Spinal cord (tissue), 10 donors: ENCODE measurements around the gene SRPX. TPM values are rescaled to one million over a fixed set of nuclear protein-coding genes. Genes with fewer than 3 reads are reported as not detected.
A peak's percentile ranks its signal among the peaks of the same experiment; 100 is the strongest.

Experiments
- DNase-seq, 6 donors: peaks; one replicate each; pipeline versions ENCODE4 v3.0.0 to v3.0.0-alpha.2; 2013 to 2015; ENCODE audit warnings: low spot score in 6 of 6, low read depth in 4 of 6
- H3K27ac ChIP-seq: one replicate; pipeline ENCODE4 v1.5.1; 2013; ENCODE audit warnings: low read depth, low read length, control low read depth
- H3K27me3 ChIP-seq: one replicate; pipeline ENCODE4 v1.6.1; 2013; ENCODE audit warnings: low read length; ENCODE audit not compliant: control insufficient read depth, insufficient read depth
- H3K36me3 ChIP-seq: one replicate; pipeline ENCODE4 v1.6.1; 2013; ENCODE audit warnings: low read length; ENCODE audit not compliant: control insufficient read depth, insufficient read depth
- H3K4me1 ChIP-seq: one replicate; pipeline ENCODE4 v1.6.1; 2013; ENCODE audit warnings: low read length; ENCODE audit not compliant: control insufficient read depth, insufficient read depth
- H3K4me3 ChIP-seq: one replicate; pipeline ENCODE4 v1.5.1; 2013; ENCODE audit warnings: low read depth, low read length, control low read depth
- H3K9me3 ChIP-seq: one replicate; pipeline ENCODE4 v1.6.1; 2013; ENCODE audit warnings: low read length; ENCODE audit not compliant: control insufficient read depth, insufficient read depth
- WGBS: methylation state at CpG from one replicate; pipeline ENCODE4 v1.1.5; 2013; ENCODE audit warnings: missing lambda C conversion rate; ENCODE audit not compliant: insufficient coverage; 5-methylcytosine and 5-hydroxymethylcytosine counted together
- polyA plus RNA-seq, 2 donors: library from polyadenylated mRNA; unstranded; fragments of 120-200 nt; gene quantifications; one replicate each; pipeline ENCODE4 v1.2.1, GENCODE V29; 2013; ENCODE audit not compliant: insufficient read length in 2 of 2
- total RNA-seq, 2 donors: library from RNA; depleted of rRNA in 1 of 2; stranded (reverse); fragments of 120-200 nt in 1 of 2; fragments of >200 nt in 1 of 2; gene quantifications; one replicate each; pipeline versions ENCODE4 v1.2.3 to v1.2.4, GENCODE V29; 2013 to 2014
- donor health status: healthy.

The SRPX gene
- total and polyA plus RNA-seq, 4 donors: 7.3 to 41.8 (median 25.7) TPM

DNA sequence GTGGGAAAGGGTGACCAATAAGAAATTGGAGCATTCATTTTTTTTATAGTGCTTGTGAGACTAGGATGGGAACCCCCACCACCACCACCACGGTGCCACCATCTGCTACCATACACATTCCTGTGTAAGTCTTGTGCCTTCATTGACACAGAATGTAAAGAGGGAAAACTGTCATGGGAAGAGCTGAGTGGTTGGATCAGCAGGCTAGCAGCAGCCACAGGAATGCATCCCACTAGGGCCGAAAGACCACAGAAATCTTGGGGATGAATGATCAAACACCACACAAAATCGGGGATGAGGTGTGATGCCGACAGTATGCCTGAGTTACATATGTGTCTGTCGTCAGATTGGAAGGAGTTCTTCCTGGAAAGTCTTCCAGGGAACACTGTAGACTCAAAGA lies 69.2 kb downstream of the SRPX start:
- no peak for DNase-seq
- H3K27ac ChIP-seq: no peak overlapping the region
- WGBS: 73% methylated on average over 2 of the region's 5 CpGs
- peaks cover 5% of the 10 kb centered on the region for H3K27me3 ChIP-seq
- H3K4me3 ChIP-seq: no peak overlapping the region
- no peaks in the 10 kb centered on the region for H3K4me1 ChIP-seq
- H3K9me3 ChIP-seq: no peaks in the 10 kb centered on the region
- no peaks in the 10 kb centered on the region for H3K36me3 ChIP-seq

DNA sequence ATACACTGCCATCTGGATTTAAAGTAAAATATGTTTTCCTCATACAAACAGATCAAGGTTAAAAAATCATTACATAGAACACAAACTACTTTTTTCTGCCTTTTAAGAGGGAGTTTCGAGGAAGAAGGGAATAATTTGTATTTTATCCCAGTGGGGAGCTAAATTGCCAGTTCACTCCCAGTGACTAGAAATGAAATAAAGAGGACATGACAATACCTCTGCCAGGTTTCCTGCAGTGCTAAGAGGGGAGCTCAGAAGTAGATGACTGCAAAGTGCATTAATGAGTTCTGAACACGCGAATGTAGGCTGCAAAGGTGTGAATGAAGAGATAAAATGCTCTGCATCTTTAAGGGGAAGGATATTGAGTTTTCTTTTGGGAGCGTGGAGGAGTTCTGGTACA lies 69.7 kb downstream of the SRPX start:
- peak in 1 of 6 donors; percentile 20 for DNase-seq
- WGBS: 32% methylated on average over 3 of the region's 4 CpGs

DNA sequence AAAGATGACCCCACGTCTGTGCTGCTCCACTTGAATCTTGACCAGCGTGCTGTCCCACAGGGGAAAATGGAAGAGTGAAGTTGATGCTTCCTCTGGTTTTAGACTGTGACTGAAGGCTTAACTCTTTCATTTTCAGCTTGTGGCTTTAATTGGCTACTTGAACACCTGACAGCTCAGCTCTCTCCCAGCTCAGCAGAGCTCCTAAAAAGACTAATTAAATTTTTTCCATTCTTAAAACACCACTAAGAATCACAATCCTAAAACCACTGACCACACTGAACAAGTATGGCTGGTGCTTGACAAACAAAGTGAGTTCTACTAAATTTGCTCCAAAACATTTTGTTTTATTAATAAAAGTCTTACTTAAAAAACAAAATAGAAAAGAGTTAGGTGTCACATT lies 71.7 kb downstream of the SRPX start:
- H3K4me3 ChIP-seq: no peak overlapping the region
- H3K4me1 ChIP-seq: no peaks in the 10 kb centered on the region
- H3K27ac ChIP-seq: no peak overlapping the region
- no peaks in the 10 kb centered on the region for H3K9me3 ChIP-seq
- no CpG with 5 or more reads among the region's 2 CpGs for WGBS
- no peak for DNase-seq
- H3K36me3 ChIP-seq: no peaks in the 10 kb centered on the region
- H3K27me3 ChIP-seq: peaks cover 6% of the 10 kb centered on the region

More for the DNA sequence above, 69.7 kb downstream of the SRPX start:
- H3K9me3 ChIP-seq: no peaks in the 10 kb centered on the region
- H3K4me1 ChIP-seq: no peaks in the 10 kb centered on the region
- no peak overlapping the region for H3K4me3 ChIP-seq
- no peak overlapping the region for H3K27ac ChIP-seq
- peaks cover 6% of the 10 kb centered on the region for H3K27me3 ChIP-seq
- no peaks in the 10 kb centered on the region for H3K36me3 ChIP-seq

DNA sequence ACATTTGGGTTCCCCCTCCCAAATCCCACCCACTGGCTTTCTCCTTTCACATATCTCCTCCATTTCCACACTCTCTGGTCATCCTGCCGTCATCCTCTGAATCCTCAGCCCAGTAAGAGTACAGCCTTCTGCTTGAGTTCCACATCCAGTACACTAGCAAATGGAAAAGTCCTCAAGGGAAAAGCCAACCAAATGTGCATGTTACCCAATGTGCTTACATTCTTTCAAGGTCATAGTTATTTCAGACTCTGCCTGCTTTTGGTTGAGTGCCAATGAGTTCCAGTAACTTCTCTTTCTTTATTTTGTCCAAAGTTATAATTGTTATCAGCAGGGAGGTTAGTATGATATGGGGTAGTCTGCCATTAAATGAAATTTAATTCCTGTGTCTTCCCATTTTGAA lies 78.1 kb downstream of the SRPX start:
- DNase-seq: no peak

DNA sequence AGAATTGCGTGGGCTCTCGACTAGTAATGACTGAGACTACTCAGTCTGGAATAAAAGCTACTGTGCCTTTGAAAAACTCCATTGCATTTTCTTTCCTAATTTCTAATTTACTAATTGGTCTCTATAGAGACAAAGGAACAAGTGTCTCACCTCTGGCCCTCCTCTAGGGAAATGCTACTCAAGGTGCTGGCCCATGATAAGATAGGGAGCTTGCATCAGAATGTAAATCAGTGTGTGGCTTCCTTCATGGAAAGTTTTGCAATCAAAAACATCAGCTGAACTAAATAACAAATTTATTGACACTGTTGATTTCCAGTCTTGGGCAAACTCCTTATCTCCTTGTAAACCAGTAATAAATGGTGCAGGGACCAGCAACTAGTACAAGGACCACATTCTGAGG lies 81.8 kb downstream of the SRPX start:
- no peak overlapping the region for H3K27ac ChIP-seq
- H3K4me3 ChIP-seq: no peak overlapping the region
- no peaks in the 10 kb centered on the region for H3K4me1 ChIP-seq
- DNase-seq: no peak
- WGBS: no CpG with 5 or more reads among the region's 2 CpGs
- no peaks in the 10 kb centered on the region for H3K36me3 ChIP-seq
- no peaks in the 10 kb centered on the region for H3K9me3 ChIP-seq
- peaks cover 3% of the 10 kb centered on the region for H3K27me3 ChIP-seq

More for the DNA sequence above, 78.1 kb downstream of the SRPX start:
- Histone ChIP-seq H3K9me3 (no peaks in the 10 kb centered on the region), H3K36me3 (no peaks in the 10 kb centered on the region), H3K27me3 (peaks cover 3% of the 10 kb centered on the region), H3K4me1 (no peaks in the 10 kb centered on the region), H3K4me3 (no peak overlapping the region), H3K27ac (no peak overlapping the region)
- 75% methylated on average over 1 of the region's 1 CpG for WGBS

DNA sequence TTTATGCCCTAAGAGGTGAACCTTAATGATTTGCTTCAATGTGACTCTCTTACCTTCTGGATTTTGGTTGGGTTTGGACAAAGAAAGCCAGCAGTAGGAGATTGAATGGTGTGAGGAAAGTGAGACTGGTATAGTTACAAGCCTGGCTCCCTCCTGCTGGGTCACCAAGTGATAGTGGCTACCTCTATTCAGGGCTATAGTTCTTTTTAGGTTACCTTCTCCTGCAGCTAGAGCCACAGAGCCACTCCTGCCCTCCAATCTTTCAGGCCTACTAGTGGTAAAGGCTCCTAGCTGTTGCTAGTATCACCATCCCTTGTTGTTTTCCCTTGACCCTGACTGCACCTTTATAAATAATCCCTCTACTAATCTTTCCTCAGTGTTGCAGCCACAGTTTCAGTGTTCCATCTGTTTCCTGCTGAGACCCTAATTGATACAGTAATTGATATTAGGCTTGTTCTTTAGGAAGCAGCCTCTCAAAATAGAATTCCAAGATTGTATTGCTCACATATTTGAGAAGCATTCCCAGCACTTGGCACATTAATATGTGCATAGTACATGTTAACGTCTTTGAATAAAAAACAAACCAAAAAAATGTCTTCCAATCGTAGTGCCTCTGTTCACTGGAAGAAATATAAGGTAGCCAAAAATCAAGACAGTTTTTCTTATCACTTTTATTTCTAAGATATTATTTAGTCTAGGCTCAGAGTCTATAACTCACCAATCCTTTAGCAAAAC lies 82.3 kb downstream of the SRPX start:
- peaks cover 3% of the 10 kb centered on the region for H3K27me3 ChIP-seq
- DNase-seq: peak in 1 of 6 donors; percentile 4
- no peak overlapping the region for H3K4me3 ChIP-seq
- H3K9me3 ChIP-seq: no peaks in the 10 kb centered on the region
- H3K4me1 ChIP-seq: no peaks in the 10 kb centered on the region
- no CpG with 5 or more reads among the region's 2 CpGs for WGBS
- H3K36me3 ChIP-seq: no peaks in the 10 kb centered on the region
- no peak overlapping the region for H3K27ac ChIP-seq

DNA sequence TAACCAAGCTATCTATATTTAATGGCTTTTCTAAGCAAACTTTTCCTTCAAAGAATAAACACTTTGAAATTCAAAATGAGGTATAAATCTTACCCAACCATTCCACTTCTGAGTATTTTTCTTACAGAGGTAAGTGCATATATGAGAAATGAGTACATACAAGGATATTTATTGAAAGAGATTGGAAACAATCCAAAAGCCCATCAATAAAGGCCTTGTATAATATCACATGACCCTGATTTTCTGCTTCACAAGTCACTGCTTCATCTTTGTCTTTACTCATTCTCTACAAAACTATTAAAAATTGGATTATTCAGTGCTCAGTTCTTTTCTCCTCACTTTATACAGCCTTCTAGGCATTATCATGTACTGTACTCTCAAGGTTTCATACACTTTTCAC lies 91.3 kb downstream of the SRPX start:
- H3K4me1 ChIP-seq: no peaks in the 10 kb centered on the region
- no peaks in the 10 kb centered on the region for H3K27me3 ChIP-seq
- no peaks in the 10 kb centered on the region for H3K9me3 ChIP-seq
- H3K36me3 ChIP-seq: no peaks in the 10 kb centered on the region
- H3K4me3 ChIP-seq: no peak overlapping the region
- no peak overlapping the region for H3K27ac ChIP-seq
- DNase-seq: no peak

DNA sequence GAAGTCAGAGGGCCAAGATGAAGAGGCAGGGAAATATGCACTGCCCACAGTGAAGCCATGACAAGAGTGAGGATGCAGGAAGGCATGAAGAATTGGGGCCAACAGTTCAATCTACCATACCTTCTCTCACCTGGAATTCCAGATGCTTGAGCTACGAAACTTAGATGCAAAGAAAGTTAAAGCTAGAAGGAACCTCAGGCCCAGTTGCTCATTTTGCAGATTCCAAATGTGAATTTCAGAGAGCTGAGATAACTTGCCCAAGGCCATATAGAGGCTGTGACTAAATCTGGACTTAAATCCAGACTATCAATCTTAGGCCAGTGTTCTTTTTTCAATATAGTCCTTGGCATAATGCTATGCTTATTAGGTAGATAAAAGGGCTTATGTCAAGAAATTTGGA lies 92.7 kb downstream of the SRPX start:
- 67% methylated on average over 1 of the region's 1 CpG for WGBS
- Histone ChIP-seq H3K27me3 (no peaks in the 10 kb centered on the region), H3K4me3 (no peak overlapping the region), H3K4me1 (no peaks in the 10 kb centered on the region), H3K9me3 (no peaks in the 10 kb centered on the region), H3K27ac (no peak overlapping the region), H3K36me3 (no peaks in the 10 kb centered on the region)
- no peak for DNase-seq

DNA sequence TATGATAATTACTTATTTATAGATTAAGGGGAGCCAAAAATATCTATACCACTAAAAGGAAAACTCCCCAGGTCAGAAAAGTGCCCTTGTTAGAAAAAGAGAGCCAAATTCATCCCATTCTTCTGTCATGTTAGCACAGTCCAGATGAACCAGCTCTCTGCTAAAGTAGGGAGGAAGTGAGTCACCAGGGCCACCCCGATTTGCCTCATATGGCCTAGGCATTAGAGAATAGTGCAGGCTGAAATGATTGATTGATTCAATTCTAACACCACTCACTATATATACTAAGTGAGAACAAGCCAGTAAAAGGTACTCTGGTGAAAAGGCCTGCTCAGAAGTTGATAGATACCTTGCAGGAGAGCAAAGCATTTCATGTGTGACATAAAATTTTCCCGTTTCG lies 94.5 kb downstream of the SRPX start:
- H3K27ac ChIP-seq: no peak overlapping the region
- H3K27me3 ChIP-seq: peaks cover 2% of the 10 kb centered on the region
- H3K9me3 ChIP-seq: no peaks in the 10 kb centered on the region
- H3K36me3 ChIP-seq: no peaks in the 10 kb centered on the region
- no peak for DNase-seq
- no peak overlapping the region for H3K4me3 ChIP-seq
- H3K4me1 ChIP-seq: no peaks in the 10 kb centered on the region
- WGBS: 88% methylated on average over 2 of the region's 3 CpGs

DNA sequence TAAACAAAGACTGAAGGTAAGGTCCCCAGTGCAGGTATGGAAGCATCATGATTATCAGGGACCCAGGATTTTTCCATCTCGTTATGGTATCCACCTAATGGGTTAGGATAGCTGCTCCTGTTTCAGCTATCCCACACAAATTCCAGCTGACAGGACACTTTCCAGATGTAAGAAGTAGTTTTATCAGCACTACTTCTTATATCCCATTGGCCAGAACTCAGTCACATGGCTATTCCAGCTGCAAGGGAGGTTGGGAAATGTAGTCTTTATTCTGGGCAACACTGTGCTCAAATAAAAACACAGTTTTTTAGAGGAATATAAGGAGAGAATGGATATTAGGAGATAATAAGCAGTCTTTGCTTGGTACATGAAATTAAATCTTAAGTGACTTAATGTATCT lies 96.7 kb downstream of the SRPX start:
- WGBS: 63% methylated on average over 1 of the region's 1 CpG

More for the DNA sequence above, 96.7 kb downstream of the SRPX start:
- DNase-seq: no peak
- Histone ChIP-seq H3K27ac (no peak overlapping the region), H3K9me3 (no peaks in the 10 kb centered on the region), H3K36me3 (no peaks in the 10 kb centered on the region), H3K4me3 (no peak overlapping the region), H3K27me3 (peaks cover 5% of the 10 kb centered on the region), H3K4me1 (no peaks in the 10 kb centered on the region)
